Brain pericyte (primary cell): ENCODE data around the gene UBE4B.
A peak's percentile ranks its signal among the peaks of the same experiment; 100 is the strongest.
"Not testable (repeated sequence)": the region's sequence is repeated elsewhere in the genome, so short reads cannot be mapped to it uniquely, and the experiment has no call there.

ENCODE experiments used
- DNase-seq: peaks from one replicate; pipeline ENCODE4 v3.0.0-alpha.2; 2012; ENCODE audit warnings: low read depth, low spot score

The UBE4B gene

GRCh38 chr1:10070206-10070605 lies 37.4 kb downstream of the UBE4B start:
- DNase-seq = no peak

DNA sequence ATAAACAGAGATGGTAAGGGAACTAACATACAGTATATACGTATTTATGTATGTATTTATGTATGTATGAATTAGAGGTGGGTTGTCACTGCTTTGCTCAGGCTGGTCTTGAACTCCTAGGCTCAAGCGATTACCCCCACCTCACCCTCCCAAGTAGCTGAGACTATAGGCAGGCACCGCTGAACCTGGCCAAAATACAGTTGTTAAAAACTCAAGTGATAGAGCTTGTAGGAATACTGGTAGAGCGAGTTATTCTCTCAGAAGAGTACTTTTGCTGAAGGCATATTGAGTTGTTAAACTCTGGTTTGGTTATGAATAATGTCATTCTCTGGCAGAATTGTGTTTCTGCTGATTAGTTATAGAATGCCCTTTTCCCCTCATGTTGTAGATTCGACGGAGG lies 38.9 kb downstream of the UBE4B start:
- DNase-seq = no peak

GRCh38 chr1:10073371-10073770 lies 40.6 kb downstream of the UBE4B start:
- not testable (repeated sequence) for DNase-seq

DNA sequence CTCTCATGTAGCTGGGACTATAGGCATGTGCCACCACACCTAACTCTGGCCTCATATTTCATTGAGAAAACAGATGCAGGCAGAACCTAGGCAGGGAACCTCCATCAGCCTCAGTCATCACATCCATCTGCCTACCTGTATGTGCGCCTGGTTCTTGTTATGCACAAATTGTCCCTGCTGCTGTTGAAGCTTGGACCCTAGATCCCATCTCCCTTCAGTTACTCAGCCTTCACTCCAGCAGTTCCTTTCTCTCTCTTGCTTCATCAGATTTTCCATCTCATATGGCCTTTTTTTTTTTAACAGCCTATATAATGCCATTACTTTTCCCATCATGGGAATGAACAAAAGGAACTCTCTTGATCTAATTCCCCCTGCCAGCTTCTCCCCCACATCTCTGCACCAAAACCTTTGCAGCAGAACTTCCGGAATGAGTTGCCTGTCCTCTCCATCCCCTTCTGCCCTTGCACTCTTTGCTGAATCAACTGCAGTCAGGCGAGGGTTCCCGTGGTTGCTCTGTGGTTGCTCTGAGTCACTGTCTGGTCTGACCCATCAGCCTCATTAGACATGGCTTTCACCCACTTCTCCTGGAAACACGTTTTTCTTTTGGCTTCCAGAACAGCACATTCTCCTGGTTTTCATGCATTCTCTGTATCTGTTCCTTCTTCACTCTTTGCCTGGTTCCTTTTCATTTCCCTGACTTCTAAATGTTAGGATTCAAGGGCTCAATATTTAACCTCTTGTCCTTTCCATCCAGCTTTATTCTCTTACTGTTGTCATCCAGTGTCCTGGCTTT lies 41.5 kb downstream of the UBE4B start:
- DNase-seq = peak; percentile 63

DNA sequence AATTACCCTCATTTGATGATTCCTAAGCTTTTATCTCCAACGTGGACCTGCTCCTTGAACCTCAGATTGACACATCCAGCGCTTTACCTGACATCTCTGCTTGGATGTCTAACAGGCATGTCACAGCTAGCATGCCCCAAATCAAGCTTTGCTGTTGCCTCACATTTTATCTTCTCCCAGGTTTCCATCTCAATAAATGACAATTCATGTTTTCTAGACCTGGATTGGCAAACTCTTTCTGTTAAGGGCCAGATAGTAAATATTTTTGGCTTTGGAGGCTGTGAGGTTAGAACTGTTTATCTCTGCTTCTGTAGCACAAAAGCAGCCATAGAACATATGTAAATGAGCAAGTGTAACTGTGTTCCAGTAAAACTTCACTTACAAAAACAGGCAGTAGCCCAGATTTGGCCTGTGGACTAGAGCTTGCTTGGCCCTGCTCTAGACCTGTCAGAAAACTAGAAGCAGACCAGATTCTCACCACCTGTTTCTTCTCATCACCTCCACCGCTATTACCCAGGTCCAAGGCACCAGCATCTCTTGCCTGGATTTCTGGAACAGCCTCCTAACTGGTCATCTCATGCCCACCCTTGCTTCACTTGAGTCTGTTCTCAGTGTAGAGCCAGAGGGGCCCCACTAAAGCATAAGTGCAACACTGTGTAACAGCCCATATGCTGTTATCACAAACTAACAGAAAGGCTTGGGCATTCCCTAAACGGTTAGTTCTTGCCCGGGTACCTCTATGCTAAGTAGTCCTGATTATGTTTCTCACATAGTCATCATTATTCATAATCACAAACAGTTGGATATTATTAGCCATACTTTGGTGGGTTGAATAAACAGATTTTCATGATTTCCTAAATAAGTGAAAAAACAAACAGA lies 42.3 kb downstream of the UBE4B start:
- DNase-seq = no peak

- no peak for DNase-seq
Measured at GRCh38 chr1:10075732-10076131, 43.0 kb downstream of the UBE4B start.

DNA sequence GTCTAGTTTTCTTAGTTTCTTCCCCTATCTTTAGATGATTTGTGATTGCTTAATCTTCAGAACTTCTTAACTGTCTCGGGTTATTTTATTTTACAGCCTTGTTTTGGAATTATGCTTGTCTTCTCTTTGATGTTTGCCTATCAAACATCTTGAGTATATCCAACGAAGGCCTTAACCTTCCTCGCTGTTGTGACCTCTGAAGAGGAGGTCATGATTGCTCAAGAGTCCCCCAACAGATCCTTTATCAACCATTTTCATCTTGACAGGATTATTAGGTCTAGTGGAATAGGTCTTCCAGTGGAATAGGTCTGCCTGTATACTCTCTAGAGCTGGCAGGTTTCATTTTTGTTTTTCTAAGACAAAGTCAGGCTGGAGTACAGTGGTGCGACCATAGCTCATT lies 45.7 kb downstream of the UBE4B start:
- DNase-seq = no peak

- DNase-seq = no peak
Measured at GRCh38 chr1:10080523-10080922, 47.8 kb downstream of the UBE4B start.

DNA sequence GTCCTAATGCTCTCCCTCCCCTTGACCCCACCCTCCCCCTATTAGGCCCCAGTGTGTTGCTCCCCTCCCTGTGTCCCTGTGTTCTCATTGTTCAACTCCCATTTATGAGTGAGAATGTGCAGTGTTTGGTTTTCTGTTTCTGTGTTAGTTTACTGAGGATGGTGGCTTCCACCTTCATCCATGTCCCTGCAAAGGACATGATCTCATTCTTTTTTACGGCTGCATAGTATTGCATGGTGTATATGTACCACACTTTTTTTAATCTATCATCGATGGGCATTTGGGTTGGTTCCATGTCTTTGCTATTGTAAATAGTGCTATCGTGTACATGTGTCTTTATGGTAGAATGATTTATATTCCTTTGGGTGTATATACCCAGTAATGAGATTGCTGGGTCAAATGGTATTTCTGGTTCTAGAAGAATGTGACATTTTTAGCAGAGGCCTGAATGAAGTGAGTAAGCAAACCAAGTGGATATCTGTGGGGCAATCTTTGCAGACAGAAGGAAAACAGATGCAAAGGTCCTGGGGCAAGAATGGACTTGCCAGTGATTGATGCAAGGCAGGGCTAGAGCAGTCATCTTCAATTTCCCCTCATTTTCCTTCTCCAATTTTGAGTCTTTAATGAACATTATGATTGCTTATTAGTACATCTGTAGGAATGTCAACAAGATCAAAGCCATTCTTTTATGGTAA lies 50.2 kb downstream of the UBE4B start:
- no peak for DNase-seq

DNA sequence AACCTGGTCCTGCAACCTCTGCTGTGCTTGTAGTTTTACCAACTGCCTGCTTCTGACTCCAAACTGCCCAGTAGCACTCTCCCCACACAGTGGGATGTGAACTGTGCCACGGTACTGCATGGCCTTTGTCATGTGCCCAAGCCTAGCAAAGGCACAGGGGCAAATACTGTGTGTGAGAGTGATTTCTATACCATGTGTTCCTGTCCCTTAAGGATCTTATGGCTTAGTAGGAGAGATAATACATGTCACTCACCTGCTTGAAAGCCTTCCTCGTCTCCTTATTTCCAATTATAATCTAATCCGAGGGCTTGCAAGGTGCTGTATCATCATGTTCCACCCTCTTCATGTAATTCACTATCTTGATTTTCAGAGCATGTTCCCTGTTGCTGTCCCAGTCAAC lies 51.3 kb downstream of the UBE4B start:
- no peak for DNase-seq

GRCh38 chr1:10085076-10085475 lies 52.3 kb downstream of the UBE4B start:
- DNase-seq = no peak

GRCh38 chr1:10087210-10087609 lies 54.5 kb downstream of the UBE4B start:
- DNase-seq = no peak

- no peak for DNase-seq
Measured at GRCh38 chr1:10101929-10102328, 69.2 kb downstream of the UBE4B start.

GRCh38 chr1:10103193-10103592 lies 70.4 kb downstream of the UBE4B start:
- DNase-seq = no peak

DNA sequence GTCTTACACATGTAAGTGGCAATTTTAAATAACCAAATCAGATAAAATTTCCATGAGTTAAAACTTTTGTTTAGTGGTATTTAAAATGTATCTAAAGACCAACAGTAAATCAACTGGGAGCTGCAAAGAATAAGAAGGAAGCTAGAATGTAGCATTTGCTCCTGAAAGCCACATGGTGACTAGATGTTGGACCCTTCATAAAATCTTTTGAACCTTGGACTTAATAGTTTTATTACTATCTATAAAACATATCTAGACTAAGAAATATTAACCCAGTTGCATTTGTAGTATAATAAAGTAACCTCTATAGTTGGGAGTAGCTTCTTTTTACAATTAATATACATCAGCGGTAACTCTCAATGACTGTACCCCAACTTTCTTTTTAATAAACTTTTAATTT lies 72.1 kb downstream of the UBE4B start:
- DNase-seq = no peak

DNA sequence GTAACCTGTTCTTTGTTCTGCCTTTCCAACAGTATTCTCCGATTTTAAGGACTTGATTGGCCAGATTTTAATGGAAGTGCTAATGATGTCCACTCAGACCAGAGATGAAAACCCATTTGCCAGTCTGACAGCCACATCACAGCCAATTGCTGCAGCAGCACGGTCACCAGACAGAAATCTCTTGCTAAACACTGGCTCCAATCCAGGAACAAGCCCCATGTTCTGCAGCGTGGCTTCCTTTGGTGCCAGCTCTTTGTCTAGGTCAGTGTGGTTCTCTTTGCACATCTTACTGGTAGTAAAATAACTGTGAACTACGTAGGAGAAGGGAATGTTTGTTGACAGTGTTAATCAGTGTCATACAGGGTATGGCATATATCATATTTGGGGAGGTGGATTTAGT lies 72.7 kb downstream of the UBE4B start:
- DNase-seq = no peak

- no peak for DNase-seq
Measured at GRCh38 chr1:10106241-10106640, 73.5 kb downstream of the UBE4B start.

DNA sequence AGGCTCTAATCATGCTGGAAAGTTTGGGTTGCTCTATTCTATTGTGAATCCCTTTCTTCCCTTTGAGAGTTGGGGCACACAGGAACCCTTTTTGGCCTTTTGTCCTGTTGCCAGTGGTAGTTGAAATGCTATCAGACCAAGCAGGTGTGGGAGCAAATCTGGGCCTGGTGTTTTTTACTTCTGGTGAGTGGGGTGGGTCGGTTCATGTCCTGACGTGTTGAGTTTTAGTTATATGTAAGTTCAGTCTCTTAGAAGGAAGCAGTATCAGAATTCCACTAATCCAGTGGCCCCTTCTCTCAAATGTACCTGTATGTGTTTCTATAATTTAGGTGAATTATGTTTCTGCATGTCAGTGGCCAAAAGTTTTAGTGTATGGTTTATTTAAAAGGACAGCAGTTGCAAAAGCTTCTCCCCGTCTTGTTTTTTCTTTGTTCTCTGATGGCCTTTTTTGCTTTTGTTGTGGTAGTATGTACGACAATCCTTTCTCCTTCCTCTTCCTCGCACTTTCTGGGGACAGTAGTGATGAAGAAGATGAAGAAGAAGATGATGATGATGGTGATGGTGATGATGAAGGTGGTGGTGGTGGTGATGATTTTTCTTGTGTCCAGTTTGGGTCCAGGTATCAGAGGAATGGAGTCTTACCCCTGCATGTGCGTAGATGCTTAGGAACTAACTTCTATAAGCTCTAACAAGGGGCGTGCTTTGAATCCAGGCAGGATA lies 74.2 kb downstream of the UBE4B start:
- DNase-seq = no peak

- DNase-seq = not testable (repeated sequence)
Measured at GRCh38 chr1:10107476-10107847, 74.7 kb downstream of the UBE4B start.

DNA sequence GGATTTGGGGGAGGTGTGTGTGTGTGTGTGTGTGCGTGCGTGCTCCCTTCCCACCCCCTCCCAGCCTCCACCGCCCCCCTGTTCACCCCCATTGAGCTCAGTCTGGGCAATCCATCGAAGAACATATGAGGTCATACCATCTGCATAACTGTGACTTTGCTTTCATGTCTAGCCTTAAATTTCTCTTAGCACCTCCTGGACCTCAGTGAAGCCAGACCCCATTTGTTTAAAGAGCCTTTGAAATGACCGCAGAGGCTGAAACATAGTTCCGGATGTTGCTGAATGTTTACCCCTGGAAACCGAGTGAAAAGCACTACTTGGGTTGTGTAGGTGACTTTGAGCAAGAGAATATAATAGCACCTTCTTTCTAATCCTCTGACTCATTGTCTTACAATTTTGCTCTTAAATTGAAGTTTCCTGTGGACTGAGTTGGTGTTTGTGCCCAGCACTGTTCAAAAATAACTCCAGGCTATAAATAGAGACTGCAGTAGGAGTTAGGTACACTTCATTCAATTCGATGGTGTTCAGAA lies 75.4 kb downstream of the UBE4B start:
- no peak for DNase-seq

DNA sequence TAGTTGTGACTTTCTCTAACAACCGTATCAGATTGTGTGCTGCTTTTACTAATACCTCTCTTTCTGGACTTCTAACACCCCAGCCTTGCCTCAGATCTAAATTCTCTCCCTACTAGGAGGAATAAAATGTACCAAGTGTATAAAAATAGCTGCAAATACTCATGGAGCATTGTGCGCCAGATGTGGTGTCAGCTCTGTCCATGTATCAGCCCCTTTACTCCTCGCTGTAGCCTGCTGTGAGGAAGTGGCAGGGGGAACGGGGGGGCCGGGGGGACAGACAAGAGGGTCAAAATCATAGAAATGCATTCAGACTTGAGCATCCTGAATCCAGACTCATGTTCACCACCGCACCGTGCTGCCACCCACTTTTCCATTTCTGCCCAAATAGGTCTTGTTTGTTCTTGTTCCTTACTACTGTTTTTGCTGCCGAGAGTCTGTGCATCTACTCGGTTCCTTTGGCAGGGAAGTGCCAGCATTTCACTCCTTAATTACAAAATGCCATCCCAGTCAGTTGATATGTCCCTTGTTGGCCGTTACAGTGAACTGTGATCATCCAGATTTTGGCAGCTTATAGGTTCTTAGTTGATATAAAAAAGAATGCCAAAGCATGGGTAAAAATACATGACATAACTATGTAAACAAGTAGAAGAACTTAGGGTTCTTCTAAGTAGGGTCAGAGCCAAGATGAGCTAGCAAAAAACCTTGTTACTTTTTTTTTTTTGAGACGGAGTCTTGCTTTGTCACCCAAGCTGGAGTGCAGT lies 76.4 kb downstream of the UBE4B start:
- DNase-seq = no peak
